ENCODE data around the gene ADGRL3.
"Not testable (repeated sequence)": the region's sequence is repeated elsewhere in the genome, so short reads cannot be mapped to it uniquely, and the experiment has no call there.

The ADGRL3 gene

DNA sequence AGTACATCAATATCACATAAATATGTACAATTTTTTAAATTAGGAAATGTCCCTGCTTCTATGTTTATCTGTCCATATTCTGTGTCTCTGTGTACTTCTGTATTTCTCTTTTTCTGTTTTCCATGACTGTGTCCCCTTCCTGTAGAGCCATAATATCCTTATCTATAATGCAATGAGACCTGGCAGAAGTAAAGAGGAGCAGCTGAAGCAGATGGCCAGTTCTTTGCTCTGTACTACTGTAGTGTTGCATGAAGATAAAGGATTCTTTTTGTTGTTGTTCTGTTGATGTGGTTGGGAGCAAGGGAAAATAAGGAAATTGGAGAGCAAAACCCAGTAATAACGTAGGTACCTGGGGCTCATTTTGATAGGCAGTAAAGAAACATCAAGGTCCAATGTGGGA lies 301.7 kb downstream of the ADGRL3 start:
- no peak for DNase-seq (ENCODE audit: low read depth)
- TF ChIP-seq, protein P1, sequence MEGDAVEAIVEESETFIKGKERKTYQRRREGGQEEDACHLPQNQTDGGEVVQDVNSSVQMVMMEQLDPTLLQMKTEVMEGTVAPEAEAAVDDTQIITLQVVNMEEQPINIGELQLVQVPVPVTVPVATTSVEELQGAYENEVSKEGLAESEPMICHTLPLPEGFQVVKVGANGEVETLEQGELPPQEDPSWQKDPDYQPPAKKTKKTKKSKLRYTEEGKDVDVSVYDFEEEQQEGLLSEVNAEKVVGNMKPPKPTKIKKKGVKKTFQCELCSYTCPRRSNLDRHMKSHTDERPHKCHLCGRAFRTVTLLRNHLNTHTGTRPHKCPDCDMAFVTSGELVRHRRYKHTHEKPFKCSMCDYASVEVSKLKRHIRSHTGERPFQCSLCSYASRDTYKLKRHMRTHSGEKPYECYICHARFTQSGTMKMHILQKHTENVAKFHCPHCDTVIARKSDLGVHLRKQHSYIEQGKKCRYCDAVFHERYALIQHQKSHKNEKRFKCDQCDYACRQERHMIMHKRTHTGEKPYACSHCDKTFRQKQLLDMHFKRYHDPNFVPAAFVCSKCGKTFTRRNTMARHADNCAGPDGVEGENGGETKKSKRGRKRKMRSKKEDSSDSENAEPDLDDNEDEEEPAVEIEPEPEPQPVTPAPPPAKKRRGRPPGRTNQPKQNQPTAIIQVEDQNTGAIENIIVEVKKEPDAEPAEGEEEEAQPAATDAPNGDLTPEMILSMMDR (IDR thresholded peaks at IDR 0.05; ENCODE audit: low read depth, low read length, missing control alignments): no peak

DNA sequence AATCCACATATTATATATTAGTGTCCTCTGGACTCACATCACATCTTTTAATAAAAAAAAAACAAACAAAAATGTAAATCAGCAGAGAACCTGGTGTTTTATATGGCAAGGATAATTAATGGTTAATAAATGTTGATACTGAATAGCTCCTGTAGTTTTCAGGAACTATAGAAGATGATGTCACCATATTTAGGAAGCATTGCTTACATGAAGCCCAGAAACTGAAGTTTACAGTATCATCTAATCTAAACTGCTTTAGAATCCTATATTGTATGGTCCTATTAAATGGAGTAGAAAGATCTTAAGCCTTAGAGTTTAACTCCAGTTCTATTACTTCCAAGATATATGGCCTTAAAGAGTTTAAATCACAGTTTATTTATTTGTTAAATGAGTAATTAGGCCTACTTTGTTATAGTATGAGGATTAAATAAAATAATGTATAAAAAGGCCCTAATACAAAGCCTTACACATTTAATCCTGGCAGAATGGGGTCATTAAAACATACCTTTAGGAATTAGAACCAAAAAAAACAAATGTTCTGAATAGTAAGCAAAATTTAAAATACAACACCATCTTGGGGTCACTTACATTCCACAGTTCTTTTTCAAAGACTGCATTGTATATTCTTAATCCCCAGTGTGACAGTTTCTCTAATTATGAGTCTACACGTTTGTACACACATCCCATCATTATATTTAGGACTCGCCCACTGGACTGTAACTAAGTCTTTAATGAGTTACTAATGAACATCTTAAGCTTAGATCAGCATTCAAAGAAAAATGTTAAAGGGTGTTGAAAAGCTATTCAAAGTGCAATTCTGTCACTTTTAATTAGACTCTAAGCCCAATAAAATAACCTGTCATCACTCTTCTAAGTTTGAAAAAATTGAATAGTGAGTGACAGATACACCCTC lies 305.9 kb downstream of the ADGRL3 start:
- TF ChIP-seq, protein P1 (IDR thresholded peaks at IDR 0.05; ENCODE audit: low read depth, low read length, missing control alignments): no peak
- H3K4me3 ChIP-seq (ENCODE audit: low read depth, low read length): no peak overlapping the region
- DNase-seq (ENCODE audit: low read depth): no peak

More for the DNA sequence above, 301.7 kb downstream of the ADGRL3 start:
- H3K4me3 ChIP-seq (ENCODE audit: low read depth, low read length): no peak overlapping the region

DNA sequence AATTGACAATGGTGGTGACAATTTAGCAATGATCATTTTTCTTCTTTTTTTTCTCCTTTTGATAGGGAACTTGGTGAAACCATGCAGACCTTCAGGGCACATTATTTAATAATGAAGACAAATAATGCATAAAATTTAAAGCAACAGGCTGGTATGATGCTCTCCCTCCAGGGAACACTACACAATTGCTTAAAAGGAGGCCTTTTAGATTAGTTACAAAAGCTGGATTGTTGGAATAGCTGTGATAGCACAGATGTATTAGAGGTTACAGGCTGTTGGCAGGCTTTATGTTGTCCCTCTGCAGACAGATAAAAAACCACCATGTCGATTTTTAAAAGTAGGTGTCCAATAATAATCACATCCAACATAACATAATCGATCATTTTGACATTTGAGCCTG lies 307.0 kb downstream of the ADGRL3 start:
- DNase-seq (ENCODE audit: low read depth): no peak
- TF ChIP-seq, protein P1 (IDR thresholded peaks at IDR 0.05; ENCODE audit: low read depth, low read length, missing control alignments): no peak

DNA sequence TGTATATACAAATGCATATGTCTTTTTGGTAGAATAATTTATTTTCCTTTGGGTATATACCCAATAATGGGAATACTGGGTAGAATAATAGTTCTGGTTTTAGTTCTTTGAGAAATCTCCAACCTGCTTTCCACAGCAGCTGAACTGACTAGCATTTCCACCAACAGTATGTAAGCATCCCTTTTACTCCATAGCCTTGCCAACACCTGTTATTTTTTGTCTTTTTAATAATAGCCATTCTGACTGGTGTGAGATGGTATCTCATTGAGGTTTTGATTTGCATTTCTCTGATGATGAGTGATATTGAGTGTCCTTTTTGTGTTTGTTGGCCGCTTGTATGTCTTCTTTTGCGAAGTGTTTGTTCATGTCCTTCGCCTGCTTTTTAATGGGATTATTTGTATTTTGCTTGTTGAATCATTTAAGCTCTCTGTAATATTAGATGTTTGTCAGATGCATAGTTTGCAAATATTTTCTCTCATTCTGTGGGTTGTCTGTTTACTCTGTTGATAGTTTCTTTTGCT lies 309.7 kb downstream of the ADGRL3 start:
- not testable (repeated sequence) for DNase-seq (ENCODE audit: low read depth)

More for the DNA sequence above, 307.0 kb downstream of the ADGRL3 start:
- no peak overlapping the region for H3K4me3 ChIP-seq (ENCODE audit: low read depth, low read length)

DNA sequence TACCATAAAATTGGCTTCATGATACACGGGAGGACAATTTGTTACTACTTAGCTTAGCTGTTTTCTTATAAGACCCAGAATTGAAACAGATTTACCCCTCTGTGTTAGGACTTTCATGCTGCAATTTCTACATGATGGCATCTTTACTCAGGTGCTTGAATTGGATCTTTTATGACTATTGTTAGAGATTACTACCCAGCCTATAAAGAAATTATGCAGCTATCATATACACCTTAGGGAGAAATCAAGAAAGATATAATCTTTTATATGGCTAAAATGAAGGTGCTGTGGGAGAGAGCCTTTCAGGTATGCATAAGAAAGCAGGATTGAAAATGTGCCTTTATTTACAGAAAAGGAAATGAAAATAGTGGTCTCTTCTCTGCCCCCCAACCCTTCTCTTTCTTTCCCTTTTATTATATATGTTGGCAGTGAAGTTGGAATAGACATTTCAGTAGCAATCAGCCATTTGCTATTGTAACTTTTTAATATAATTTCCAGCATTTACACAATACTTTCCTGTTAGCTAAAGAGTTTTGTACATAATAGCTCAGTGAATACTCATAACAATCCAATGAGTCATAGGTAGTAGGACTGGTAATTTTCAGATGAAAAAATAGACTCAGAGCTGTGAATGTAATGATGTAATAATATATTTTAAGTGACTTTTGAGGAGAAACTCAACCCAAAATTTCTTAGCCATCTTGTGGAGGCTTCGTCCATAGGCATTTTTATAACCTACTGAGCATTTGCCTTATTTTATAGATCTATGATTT lies 311.8 kb downstream of the ADGRL3 start:
- no peak for DNase-seq (ENCODE audit: low read depth)
- H3K4me3 ChIP-seq (ENCODE audit: low read depth, low read length): no peak overlapping the region
- TF ChIP-seq, protein P1 (IDR thresholded peaks at IDR 0.05; ENCODE audit: low read depth, low read length, missing control alignments): no peak

More for the DNA sequence above, 309.7 kb downstream of the ADGRL3 start:
- H3K4me3 ChIP-seq (ENCODE audit: low read depth, low read length): not testable (repeated sequence)

DNA sequence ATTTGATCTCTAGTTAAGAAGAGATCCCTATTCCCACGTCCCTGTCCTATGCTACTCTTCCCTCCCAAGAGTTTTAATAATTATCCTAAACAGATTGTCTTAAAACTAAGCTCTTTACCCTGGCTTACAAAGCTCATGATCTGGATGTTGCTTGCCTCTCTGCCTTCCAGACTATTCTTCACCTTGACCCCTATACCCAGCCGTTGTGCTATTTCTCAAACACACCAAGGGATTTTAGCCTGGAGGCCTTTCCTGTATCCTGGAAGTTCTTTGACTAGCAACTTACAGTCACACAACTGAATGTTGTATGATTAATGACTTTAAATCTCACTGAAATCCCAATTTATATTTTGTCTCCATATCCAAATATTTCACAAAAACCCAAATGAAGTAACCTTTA lies 314.9 kb downstream of the ADGRL3 start:
- TF ChIP-seq, protein P1 (IDR thresholded peaks at IDR 0.05; ENCODE audit: low read depth, low read length, missing control alignments): no peak
- H3K4me3 ChIP-seq (ENCODE audit: low read depth, low read length): no peak overlapping the region

DNA sequence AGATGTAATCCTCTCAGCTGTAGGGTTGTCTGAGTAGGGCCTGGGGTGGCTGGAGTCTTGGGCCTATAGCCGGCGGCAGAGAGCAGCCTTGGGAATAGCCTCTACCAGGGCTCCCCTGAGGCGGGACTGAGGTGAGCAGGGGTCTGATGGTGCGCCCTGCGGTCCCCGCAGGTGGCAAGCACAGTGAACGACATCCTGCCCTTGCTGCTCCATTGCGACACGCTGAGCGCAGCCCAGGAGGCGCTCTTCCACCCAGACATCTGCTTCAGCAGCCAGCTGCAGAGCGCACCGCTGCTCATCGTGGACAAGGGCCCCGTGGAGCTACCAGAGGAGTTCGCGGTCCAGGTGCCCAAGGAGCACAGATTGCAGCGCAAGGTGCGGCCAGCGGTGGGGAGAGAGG lies 317.0 kb downstream of the ADGRL3 start:
- no peak for DNase-seq (ENCODE audit: low read depth)
- no peak overlapping the region for H3K4me3 ChIP-seq (ENCODE audit: low read depth, low read length)
- TF ChIP-seq, protein P1 (IDR thresholded peaks at IDR 0.05; ENCODE audit: low read depth, low read length, missing control alignments): no peak

More for the DNA sequence above, 314.9 kb downstream of the ADGRL3 start:
- no peak for DNase-seq (ENCODE audit: low read depth)

Measured in GM12864 (cell line).